Measurements from ENCODE around the gene EEF1B2. TPM values are rescaled to one million over a fixed set of nuclear protein-coding genes. Genes with fewer than 3 reads are reported as not detected.
"Not testable (repeated sequence)": the region's sequence is repeated elsewhere in the genome, so short reads cannot be mapped to it uniquely, and the experiment has no call there.

EEF1B2 gene
- polyA plus RNA-seq, 1 experiment = 720 TPM

- DNase-seq (ENCODE audit: low read depth) = peak; percentile 31
- ChIA-PET POLR2A (no interaction called here), CTCF (interaction anchor here (1.2 kb wide), 1 partner anchor 10 kb away, joined by 4 read pairs; no protein-coding TSS in a partner anchor)
- Histone ChIP-seq H3K27me3 (ENCODE audit: control insufficient read depth, insufficient read depth, low read length) (no peaks in the 10 kb centered on the region), H3K36me3 (ENCODE audit: control insufficient read depth, insufficient read depth, low read length) (no peaks in the 10 kb centered on the region), H3K4me3 (ENCODE audit: low read depth, low read length) (no peak overlapping the region)
- TF ChIP-seq CTCF (IDR thresholded peaks at IDR 0.05; ENCODE audit: insufficient read depth, low read depth, low read length) = no peak
Observed at GRCh38 chr2:206198677-206199076, 39.0 kb downstream of the EEF1B2 start.

- Histone ChIP-seq H3K36me3 (ENCODE audit: control insufficient read depth, insufficient read depth, low read length) (no peaks in the 10 kb centered on the region), H3K27me3 (ENCODE audit: control insufficient read depth, insufficient read depth, low read length) (no peaks in the 10 kb centered on the region), H3K4me3 (ENCODE audit: low read depth, low read length) (no peak overlapping the region)
- TF ChIP-seq CTCF (IDR thresholded peaks at IDR 0.05; ENCODE audit: insufficient read depth, low read depth, low read length) = no peak
- DNase-seq (ENCODE audit: low read depth) = no peak
- ChIA-PET POLR2A (no interaction called here), CTCF (interaction anchor here (1.3 kb wide), 1 partner anchor 37 kb away, joined by 4 read pairs; no protein-coding TSS in a partner anchor)
Observed at GRCh38 chr2:206201075-206201848, 41.6 kb downstream of the EEF1B2 start.

DNA sequence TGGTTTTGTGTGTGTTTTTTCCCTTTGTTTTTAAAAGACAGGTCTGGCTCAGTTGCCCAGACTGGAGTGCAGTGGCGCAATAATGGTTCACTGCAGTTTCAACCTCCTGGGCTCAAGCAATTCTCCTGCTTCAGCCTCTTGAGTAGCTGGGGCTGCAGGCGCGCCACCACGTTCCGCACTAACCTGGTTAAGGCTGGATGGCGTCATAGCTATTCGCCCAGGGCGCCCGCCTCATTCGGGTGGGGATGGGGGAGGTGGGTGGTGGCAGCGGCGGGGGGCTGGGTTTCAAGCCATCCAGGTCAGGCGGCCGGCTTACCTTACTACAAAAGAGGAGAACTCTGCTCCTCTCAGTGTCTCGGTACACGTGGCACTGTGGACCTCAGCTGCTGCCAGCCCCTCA, 42.8 kb downstream of the EEF1B2 start:
- no peaks in the 10 kb centered on the region for H3K27me3 ChIP-seq (ENCODE audit: control insufficient read depth, insufficient read depth, low read length)
- ChIA-PET CTCF (interaction anchor here (0.5 to 1.3 kb wide), 3 partner anchors 14 to 38 kb away, joined by 3 to 4 read pairs (median 4); no protein-coding TSS in a partner anchor), POLR2A (no interaction called here)
- H3K36me3 ChIP-seq (ENCODE audit: control insufficient read depth, insufficient read depth, low read length) = no peaks in the 10 kb centered on the region
- H3K4me3 ChIP-seq (ENCODE audit: low read depth, low read length) = no peak overlapping the region
- no peak for TF ChIP-seq CTCF (IDR thresholded peaks at IDR 0.05; ENCODE audit: insufficient read depth, low read depth, low read length)
- DNase-seq (ENCODE audit: low read depth) = no peak

DNA sequence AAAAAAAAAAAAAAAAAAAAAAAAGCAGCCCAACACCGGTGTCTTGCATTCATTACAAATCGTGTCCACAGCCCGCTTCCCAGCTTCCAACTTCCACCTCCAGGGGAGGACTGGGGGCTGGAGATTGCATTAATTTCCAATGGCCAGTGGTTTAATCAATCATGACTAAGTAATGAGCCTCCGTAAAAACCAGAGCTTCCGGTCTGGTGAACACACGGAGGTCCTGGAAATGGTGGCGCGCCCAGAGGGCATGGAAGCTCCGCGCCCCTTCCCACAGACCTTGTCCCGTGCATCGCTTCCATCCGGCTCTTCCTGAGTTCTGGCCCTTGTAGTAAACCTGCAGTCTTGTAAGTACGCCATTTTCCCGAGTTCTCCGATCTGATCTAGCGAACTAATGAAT, 43.6 kb downstream of the EEF1B2 start:
- TF ChIP-seq CTCF (IDR thresholded peaks at IDR 0.05; ENCODE audit: insufficient read depth, low read depth, low read length) = no peak
- Histone ChIP-seq H3K36me3 (ENCODE audit: control insufficient read depth, insufficient read depth, low read length) (no peaks in the 10 kb centered on the region), H3K4me3 (ENCODE audit: low read depth, low read length) (no peak overlapping the region), H3K27me3 (ENCODE audit: control insufficient read depth, insufficient read depth, low read length) (no peaks in the 10 kb centered on the region)
- no peak for DNase-seq (ENCODE audit: low read depth)
- CTCF ChIA-PET = interaction anchor here (1.0 to 1.9 kb wide), 2 partner anchors 10 to 25 kb away, joined by 4 to 6 read pairs; a partner anchor contains a TSS
- POLR2A ChIA-PET = interaction anchor here (0.6 kb wide), 1 partner anchor 23 kb away, joined by 4 read pairs; no protein-coding TSS in a partner anchor

- H3K4me3 ChIP-seq (ENCODE audit: low read depth, low read length) = no peak overlapping the region
- no peaks in the 10 kb centered on the region for H3K36me3 ChIP-seq (ENCODE audit: control insufficient read depth, insufficient read depth, low read length)
- H3K27me3 ChIP-seq (ENCODE audit: control insufficient read depth, insufficient read depth, low read length) = no peaks in the 10 kb centered on the region
- ChIA-PET POLR2A (no interaction called here), CTCF (interaction anchor here (1.9 kb wide), 1 partner anchor 8 kb away, joined by 6 read pairs; a partner anchor contains a TSS)
- TF ChIP-seq CTCF (IDR thresholded peaks at IDR 0.05; ENCODE audit: insufficient read depth, low read depth, low read length) = no peak
- DNase-seq (ENCODE audit: low read depth) = no peak
Observed at GRCh38 chr2:206204710-206205109, 45.0 kb downstream of the EEF1B2 start.

DNA sequence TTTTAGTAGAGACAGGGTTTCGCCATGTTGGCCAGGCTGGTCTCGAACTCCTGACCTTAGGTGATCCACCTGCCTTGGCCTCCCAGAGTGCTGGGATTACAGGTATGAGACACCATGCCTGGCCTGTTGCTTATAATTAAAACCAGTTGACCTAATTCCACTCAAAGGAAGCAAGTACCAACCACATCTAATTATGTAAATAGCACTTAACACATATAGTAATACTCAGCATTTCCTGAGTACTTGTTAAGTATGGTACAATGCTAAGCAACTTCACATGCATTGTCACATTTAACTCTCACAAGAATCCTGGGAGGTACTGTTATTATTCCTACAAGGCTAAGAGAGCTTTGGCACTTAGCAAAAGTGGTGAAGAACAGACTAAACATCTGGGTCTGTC, 47.6 kb downstream of the EEF1B2 start:
- CTCF ChIA-PET; DNase-seq (ENCODE audit: low read depth); H3K36me3 ChIP-seq (ENCODE audit: control insufficient read depth, insufficient read depth, low read length); H3K27me3 ChIP-seq (ENCODE audit: control insufficient read depth, insufficient read depth, low read length); H3K4me3 ChIP-seq (ENCODE audit: low read depth, low read length); POLR2A ChIA-PET: not testable (repeated sequence)
